Gastroesophageal sphincter (tissue), 3 donors: ENCODE measurements around the gene ACSF2.

Experiments used
- POLR2A ChIP-seq, 2 donors: fragments of 450-650 bp; IDR thresholded peaks; one replicate each; pipeline ENCODE4 v1.6.1; 2017; ENCODE audit warnings: antibody characterized with exemption in 2 of 2, mild to moderate bottlenecking in 2 of 2, moderate library complexity in 1 of 2
- TF ChIP-seq, protein P1 (sequence below), 4 experiments: fragments of 200-600 bp in 2 of 4; fragments of 450-650 bp in 2 of 4; sonication (generic) in 1 of 4; IDR thresholded peaks; one replicate each; pipeline ENCODE4 v1.5.1; 2017 to 2019; ENCODE audit warnings: antibody characterized with exemption in 4 of 4, mild to moderate bottlenecking in 2 of 4, moderate library complexity in 2 of 4

DNA sequence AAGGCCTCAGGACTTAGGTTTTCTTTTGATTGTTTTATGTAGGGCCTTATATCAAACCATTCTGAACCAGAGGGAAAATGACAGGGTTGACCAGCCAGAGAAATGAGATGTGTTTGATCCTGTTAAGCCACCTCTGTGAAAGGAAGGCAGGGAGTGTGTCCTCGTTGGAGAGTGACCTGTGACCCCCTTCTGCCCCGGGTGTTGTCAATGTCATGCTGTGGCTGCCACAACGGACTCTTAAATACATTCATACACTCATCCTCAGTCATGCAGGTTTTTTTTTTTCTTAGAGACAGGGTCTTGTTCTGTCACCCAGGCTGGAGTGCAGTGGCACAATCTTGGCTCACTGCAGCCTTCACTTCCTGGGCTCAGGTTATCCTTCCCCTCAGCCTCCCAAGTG, 88.4 kb downstream of the ACSF2 start:
- TF ChIP-seq POLR2A (IDR thresholded peaks at IDR 0.05) = no peak
- TF ChIP-seq, protein P1, sequence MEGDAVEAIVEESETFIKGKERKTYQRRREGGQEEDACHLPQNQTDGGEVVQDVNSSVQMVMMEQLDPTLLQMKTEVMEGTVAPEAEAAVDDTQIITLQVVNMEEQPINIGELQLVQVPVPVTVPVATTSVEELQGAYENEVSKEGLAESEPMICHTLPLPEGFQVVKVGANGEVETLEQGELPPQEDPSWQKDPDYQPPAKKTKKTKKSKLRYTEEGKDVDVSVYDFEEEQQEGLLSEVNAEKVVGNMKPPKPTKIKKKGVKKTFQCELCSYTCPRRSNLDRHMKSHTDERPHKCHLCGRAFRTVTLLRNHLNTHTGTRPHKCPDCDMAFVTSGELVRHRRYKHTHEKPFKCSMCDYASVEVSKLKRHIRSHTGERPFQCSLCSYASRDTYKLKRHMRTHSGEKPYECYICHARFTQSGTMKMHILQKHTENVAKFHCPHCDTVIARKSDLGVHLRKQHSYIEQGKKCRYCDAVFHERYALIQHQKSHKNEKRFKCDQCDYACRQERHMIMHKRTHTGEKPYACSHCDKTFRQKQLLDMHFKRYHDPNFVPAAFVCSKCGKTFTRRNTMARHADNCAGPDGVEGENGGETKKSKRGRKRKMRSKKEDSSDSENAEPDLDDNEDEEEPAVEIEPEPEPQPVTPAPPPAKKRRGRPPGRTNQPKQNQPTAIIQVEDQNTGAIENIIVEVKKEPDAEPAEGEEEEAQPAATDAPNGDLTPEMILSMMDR (IDR thresholded peaks at IDR 0.05) = no peak
